DND-41 (cell line): ENCODE measurements around the gene AUH.
"Not testable (repeated sequence)": the region's sequence is repeated elsewhere in the genome, so short reads cannot be mapped to it uniquely, and the experiment has no call there.

Experiments used
- ATAC-seq: fragments of 200-7000 bp; cut with Tn5 transposase; 3 replicates; pipeline ENCODE4 v1.9.1; 2021; ENCODE audit warnings: low read depth; ENCODE audit not compliant: insufficient read depth
- DNase-seq: peaks from one replicate; pipeline ENCODE4 v3.0.0-alpha.2; 2020
- H2AFZ ChIP-seq: 2 replicates; pipeline ENCODE4 v1.6.0; 2012; ENCODE audit warnings: low read depth, low read length
- H3K27ac ChIP-seq: 2 replicates; pipeline ENCODE4 v1.5.1; 2012; ENCODE audit warnings: low read length, inconsistent platforms
- H3K27me3 ChIP-seq: fragments of 200-600 bp; sonication (generic); 2 replicates; pipeline ENCODE4 v1.6.0; 2012; ENCODE audit warnings: low read length, mild to moderate bottlenecking, inconsistent platforms; ENCODE audit not compliant: insufficient read depth, poor library complexity
- H3K36me3 ChIP-seq: 2 replicates; pipeline ENCODE4 v1.5.1; 2012; ENCODE audit warnings: low read length, inconsistent platforms; ENCODE audit not compliant: insufficient read depth
- H3K4me1 ChIP-seq: 2 replicates; pipeline ENCODE4 v1.5.1; 2012; ENCODE audit warnings: mild to moderate bottlenecking, low read length; ENCODE audit not compliant: insufficient read depth
- H3K4me2 ChIP-seq: 2 replicates; pipeline ENCODE4 v1.6.0; 2012; ENCODE audit warnings: mild to moderate bottlenecking, moderate library complexity, low read length, inconsistent platforms; ENCODE audit not compliant: insufficient read depth
- H3K4me3 ChIP-seq, 2 experiments: fragments of 200-600 bp in 1 of 2; shearing (Covaris generic) in 1 of 2; 2 replicates each; pipeline ENCODE4 v1.5.1; 2012 to 2016; ENCODE audit warnings: inconsistent platforms in 2 of 2, low read length in 2 of 2, mild to moderate bottlenecking in 2 of 2, low read depth in 1 of 2, moderate library complexity in 1 of 2
- H3K79me2 ChIP-seq: 2 replicates; pipeline ENCODE4 v1.6.0; 2012; ENCODE audit warnings: low read length, inconsistent platforms; ENCODE audit not compliant: insufficient read depth
- H3K9ac ChIP-seq: 2 replicates; pipeline ENCODE4 v1.6.0; 2012; ENCODE audit warnings: low read depth, mild to moderate bottlenecking, inconsistent platforms, low read length, moderate library complexity
- H3K9me3 ChIP-seq: 2 replicates; pipeline ENCODE4 v1.5.1; 2012; ENCODE audit warnings: low read length, moderate library complexity, mild to moderate bottlenecking, inconsistent platforms; ENCODE audit not compliant: insufficient read depth, severe bottlenecking
- H4K20me1 ChIP-seq: 2 replicates; pipeline ENCODE4 v1.6.0; 2012; ENCODE audit warnings: low read length; ENCODE audit not compliant: insufficient read depth
- CTCF ChIP-seq: IDR thresholded peaks from 2 replicates; pipeline ENCODE4 v1.5.1; 2012; ENCODE audit warnings: borderline replicate concordance, low read length, moderate library complexity, mild to moderate bottlenecking; ENCODE audit not compliant: poor library complexity, severe bottlenecking; ENCODE audit errors: extremely low read depth
- EZH2 ChIP-seq: IDR thresholded peaks from 3 replicates; pipeline ENCODE4 v1.6.1; 2012; ENCODE audit warnings: borderline replicate concordance, low read depth, mild to moderate bottlenecking, moderate library complexity, low read length, inconsistent platforms; ENCODE audit not compliant: severe bottlenecking

Gene AUH

GRCh38 chr9:91391412-91391811, 29.7 kb upstream of the AUH start:
- Histone ChIP-seq H3K27ac (no peak overlapping the region), H3K4me1 (no peaks in the 10 kb centered on the region), H3K4me2 (no peak overlapping the region), H3K27me3 (no peaks in the 10 kb centered on the region), H2AFZ (no peak overlapping the region), H3K36me3 (no peaks in the 10 kb centered on the region), H3K79me2 (no peaks in the 10 kb centered on the region), H3K9ac (no peak overlapping the region), H3K4me3 (no peak overlapping the region), H3K9me3 (no peaks in the 10 kb centered on the region), H4K20me1 (no peaks in the 10 kb centered on the region)
- TF ChIP-seq EZH2 (no peak), CTCF (no peak)
- DNase-seq (no peak), ATAC-seq (no peak)

GRCh38 chr9:91389686-91390085, 28.0 kb upstream of the AUH start:
- H3K36me3 ChIP-seq, H3K4me1 ChIP-seq, DNase-seq, H3K4me2 ChIP-seq, H3K9ac ChIP-seq, H3K27me3 ChIP-seq, H3K27ac ChIP-seq, H3K79me2 ChIP-seq, ATAC-seq, H4K20me1 ChIP-seq, H3K9me3 ChIP-seq, H2AFZ ChIP-seq, H3K4me3 ChIP-seq: not testable (repeated sequence)

- no peak for ATAC-seq
- H3K4me1 ChIP-seq = no peaks in the 10 kb centered on the region
- H3K9ac ChIP-seq = no peak overlapping the region
- no peaks in the 10 kb centered on the region for H3K79me2 ChIP-seq
- TF ChIP-seq CTCF = no peak
- TF ChIP-seq EZH2 = no peak
- H3K36me3 ChIP-seq = no peaks in the 10 kb centered on the region
- DNase-seq = no peak
- H3K4me3 ChIP-seq = no peak overlapping the region
- no peaks in the 10 kb centered on the region for H4K20me1 ChIP-seq
- no peak overlapping the region for H2AFZ ChIP-seq
- H3K27ac ChIP-seq = no peak overlapping the region
- H3K27me3 ChIP-seq = no peaks in the 10 kb centered on the region
- H3K4me2 ChIP-seq = no peak overlapping the region
- no peaks in the 10 kb centered on the region for H3K9me3 ChIP-seq
Observed at GRCh38 chr9:91386765-91387164, 25.0 kb upstream of the AUH start.

GRCh38 chr9:91384954-91385353, 23.2 kb upstream of the AUH start:
- TF ChIP-seq CTCF (no peak), EZH2 (no peak)
- H3K9ac ChIP-seq = no peak overlapping the region

More at GRCh38 chr9:91384954-91385353, 23.2 kb upstream of the AUH start:
- Histone ChIP-seq H4K20me1 (no peaks in the 10 kb centered on the region), H3K79me2 (no peaks in the 10 kb centered on the region), H3K4me2 (no peak overlapping the region), H3K4me1 (no peaks in the 10 kb centered on the region), H3K27ac (no peak overlapping the region), H3K36me3 (no peaks in the 10 kb centered on the region), H3K9me3 (no peaks in the 10 kb centered on the region), H3K27me3 (no peaks in the 10 kb centered on the region), H3K4me3 (no peak overlapping the region), H2AFZ (no peak overlapping the region)
- DNase-seq = no peak
- ATAC-seq = no peak
